NT2/D1 (cell line): ENCODE data around the gene CEMIP2.

Experiments used
- SUZ12 ChIP-seq: IDR thresholded peaks from 2 replicates; pipeline ENCODE4 v1.6.1; 2011; ENCODE audit not compliant: insufficient read length, insufficient read depth; ENCODE audit errors: extremely low read depth
- ZNF274 ChIP-seq: IDR thresholded peaks from 2 replicates; pipeline ENCODE4 v1.6.1; 2011; ENCODE audit warnings: mild to moderate bottlenecking, low read depth, low read length

- TF ChIP-seq ZNF274 (no peak), SUZ12 (no peak)
Observed at GRCh38 chr9:71767776-71768321, 464 bp downstream of the CEMIP2 start.
